Measurements from ENCODE around the gene PARS2.

Gene PARS2

GRCh38 chr1:54795841-54796468, 31.6 kb upstream of the PARS2 start:
- H3K4me1 ChIP-seq (ENCODE audit: control insufficient read depth in 1 of 2, insufficient read depth in 1 of 2, low read depth in 1 of 2, low read length in 1 of 2) = peaks cover 20 to 23% of the 10 kb centered on the region in 2 experiments
- peaks cover 9% of the 10 kb centered on the region for H3K27me3 ChIP-seq
- H3K4me3 ChIP-seq (ENCODE audit: low read depth in 1 of 2, low read length in 1 of 2) = no peak overlapping the region
- no peak overlapping the region for H3K27ac ChIP-seq
- TF ChIP-seq CTCF (IDR thresholded peaks at IDR 0.05) = no peak
- no peaks in the 10 kb centered on the region for H3K36me3 ChIP-seq
- H3K9me3 ChIP-seq = no peaks in the 10 kb centered on the region

DNA sequence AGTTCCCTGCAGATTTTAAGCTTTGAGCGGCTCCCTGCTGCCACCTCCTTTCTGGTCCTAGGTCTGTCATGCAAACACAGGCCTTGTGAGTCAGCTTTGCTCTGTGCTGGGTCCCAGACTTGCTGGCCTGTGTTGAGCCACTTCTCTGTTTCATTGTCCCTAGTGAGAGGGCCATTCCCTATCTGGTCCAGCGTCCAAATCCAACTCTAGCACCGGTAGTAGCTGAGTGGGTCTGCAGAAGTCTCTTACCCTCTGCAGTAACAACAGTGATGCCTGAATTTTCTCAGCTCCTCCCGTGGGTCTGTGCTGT, 31.0 kb upstream of the PARS2 start:
- TF ChIP-seq CTCF (IDR thresholded peaks at IDR 0.05) = no peak
- no peaks in the 10 kb centered on the region for H3K9me3 ChIP-seq
- no peak overlapping the region for H3K4me3 ChIP-seq (ENCODE audit: low read depth in 1 of 2, low read length in 1 of 2)
- H3K4me1 ChIP-seq (ENCODE audit: control insufficient read depth in 1 of 2, insufficient read depth in 1 of 2, low read depth in 1 of 2, low read length in 1 of 2) = peaks cover 15 to 18% of the 10 kb centered on the region in 2 experiments
- no peaks in the 10 kb centered on the region for H3K36me3 ChIP-seq
- H3K27me3 ChIP-seq = peaks cover 7% of the 10 kb centered on the region
- no peak overlapping the region for H3K27ac ChIP-seq

DNA sequence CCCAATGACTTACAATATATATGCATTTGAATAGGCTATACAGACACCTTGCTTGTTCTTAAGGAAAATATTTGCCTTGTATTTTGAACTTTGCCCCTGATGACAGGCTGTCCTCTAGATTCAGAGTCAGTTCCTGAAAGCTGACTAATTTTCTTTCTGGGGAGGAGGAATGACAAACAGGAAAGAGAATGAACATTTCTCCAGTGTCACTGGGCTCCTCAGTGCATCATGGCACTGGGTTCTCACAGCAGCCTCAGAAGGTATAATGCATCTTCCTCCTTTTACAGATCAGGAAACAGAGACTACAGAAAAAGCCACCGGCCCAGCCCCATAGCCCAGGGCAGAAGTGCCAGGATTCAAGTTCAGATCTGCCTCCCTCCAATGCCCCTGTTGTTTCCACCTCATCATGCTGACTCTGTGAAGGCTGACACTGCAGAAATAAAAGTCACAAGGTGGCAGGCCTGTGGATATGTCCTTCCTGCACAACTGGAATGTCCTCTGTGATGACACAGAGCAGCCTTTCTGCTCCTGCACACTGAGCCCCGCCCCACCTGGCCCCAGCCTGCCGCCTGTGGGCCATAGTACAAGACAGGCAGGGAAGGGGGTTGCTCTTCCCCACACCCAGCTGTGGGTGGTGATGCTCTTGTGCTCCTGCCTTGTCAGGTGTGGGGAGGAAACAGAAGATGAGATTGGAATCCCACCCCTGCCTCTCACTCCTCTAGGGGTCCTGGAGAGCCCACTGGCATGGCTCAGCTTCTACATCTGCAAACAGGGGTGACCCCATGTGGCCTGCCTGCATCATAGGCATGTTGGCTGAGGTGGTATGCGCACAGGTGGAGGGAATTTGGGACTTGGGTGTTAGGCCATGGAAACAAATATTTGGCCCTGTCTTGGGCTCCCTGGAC, 30.4 kb upstream of the PARS2 start:
- no peaks in the 10 kb centered on the region for H3K36me3 ChIP-seq
- peaks cover under 1% of the 10 kb centered on the region for H3K27me3 ChIP-seq
- TF ChIP-seq CTCF (IDR thresholded peaks at IDR 0.05) = no peak
- peaks cover 9 to 12% of the 10 kb centered on the region in 2 experiments for H3K4me1 ChIP-seq (ENCODE audit: control insufficient read depth in 1 of 2, insufficient read depth in 1 of 2, low read depth in 1 of 2, low read length in 1 of 2)
- H3K9me3 ChIP-seq = no peaks in the 10 kb centered on the region
- no peak overlapping the region for H3K27ac ChIP-seq
- no peak overlapping the region for H3K4me3 ChIP-seq (ENCODE audit: low read depth in 1 of 2, low read length in 1 of 2)

DNA sequence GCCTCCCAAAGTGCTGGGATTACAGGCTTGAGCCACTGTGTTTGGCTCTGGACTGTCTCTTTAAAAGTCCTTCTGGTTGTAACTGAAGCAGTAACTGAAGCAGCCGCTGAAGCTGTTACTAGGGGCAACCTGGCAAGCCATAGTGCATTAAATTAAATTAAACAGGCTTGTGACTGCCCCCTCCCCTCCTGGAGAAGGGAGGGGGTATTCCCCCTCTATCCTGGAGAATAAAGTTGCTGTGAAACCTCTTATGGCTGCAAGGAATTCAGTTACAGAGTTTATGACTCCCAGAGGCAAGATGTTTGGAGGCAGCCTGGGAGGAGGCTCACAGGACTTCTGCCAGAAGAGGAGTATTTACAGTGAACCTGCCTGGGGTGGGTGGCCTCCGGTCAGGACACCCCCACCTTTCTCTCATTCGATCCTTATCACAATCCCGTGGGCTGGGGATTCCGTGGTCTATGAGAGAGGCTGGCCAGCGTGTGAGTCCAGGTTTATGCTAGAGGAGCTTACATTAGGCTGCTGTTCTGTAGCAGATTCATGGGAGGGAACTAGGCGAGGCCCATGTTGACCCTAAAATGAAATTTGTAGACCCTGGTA, 28.5 kb upstream of the PARS2 start:
- Histone ChIP-seq H3K36me3 (no peaks in the 10 kb centered on the region), H3K27ac (no peak overlapping the region), H3K4me3 (ENCODE audit: low read depth in 1 of 2, low read length in 1 of 2) (no peak overlapping the region), H3K9me3 (no peaks in the 10 kb centered on the region), H3K27me3 (no peaks in the 10 kb centered on the region), H3K4me1 (ENCODE audit: control insufficient read depth in 1 of 2, insufficient read depth in 1 of 2, low read depth in 1 of 2, low read length in 1 of 2) (no peaks in the 10 kb centered on the region)
- no peak for TF ChIP-seq CTCF (IDR thresholded peaks at IDR 0.05)

GRCh38 chr1:54791880-54792522, 27.7 kb upstream of the PARS2 start:
- TF ChIP-seq CTCF (IDR thresholded peaks at IDR 0.05) = peak; percentile 52
- H3K27me3 ChIP-seq = no peaks in the 10 kb centered on the region

More at GRCh38 chr1:54791880-54792522, 27.7 kb upstream of the PARS2 start:
- Histone ChIP-seq H3K9me3 (no peaks in the 10 kb centered on the region), H3K27ac (no peak overlapping the region), H3K4me3 (ENCODE audit: low read depth in 1 of 2, low read length in 1 of 2) (no peak overlapping the region), H3K36me3 (no peaks in the 10 kb centered on the region), H3K4me1 (ENCODE audit: control insufficient read depth in 1 of 2, insufficient read depth in 1 of 2, low read depth in 1 of 2, low read length in 1 of 2) (no peaks in the 10 kb centered on the region)

Measured in neutrophil (primary cell).